Upper lobe of right lung (tissue), 1 donor: Measurements from ENCODE around the gene ZDHHC14. TPM values are rescaled to one million over a fixed set of nuclear protein-coding genes. Genes with fewer than 3 reads are reported as not detected.
"Not testable (repeated sequence)": the region's sequence is repeated elsewhere in the genome, so short reads cannot be mapped to it uniquely, and the experiment has no call there.

ENCODE experiments used
- ATAC-seq: fragments of 200-7000 bp; cut with Tn5 transposase; one replicate; pipeline ENCODE4 v1.9.1; 2020; ENCODE audit warnings: mild to moderate bottlenecking, moderate library complexity
- DNase-seq: peaks from one replicate; pipeline ENCODE4 v3.0.0-alpha.2; 2020
- H3K27ac ChIP-seq: fragments of 200-600 bp; one replicate; pipeline ENCODE4 v1.8.0; 2022
- H3K27me3 ChIP-seq: fragments of 200-600 bp; one replicate; pipeline ENCODE4 v1.8.0; 2022; ENCODE audit warnings: mild to moderate bottlenecking
- H3K36me3 ChIP-seq: fragments of 200-600 bp; one replicate; pipeline ENCODE4 v1.8.0; 2022
- H3K4me1 ChIP-seq: fragments of 200-600 bp; one replicate; pipeline ENCODE4 v1.8.0; 2022
- H3K4me3 ChIP-seq: fragments of 200-600 bp; one replicate; pipeline ENCODE4 v1.8.0; 2022; ENCODE audit warnings: mild to moderate bottlenecking
- H3K9me3 ChIP-seq: fragments of 200-600 bp; one replicate; pipeline ENCODE4 v1.8.0; 2022
- intact Hi-C: fragments of 100-400 bp; cut with DNase I; formaldehyde crosslinking; loops from one replicate; pipeline ENCODE4 v1.11.0; 2022
- total RNA-seq: library from RNA; stranded (reverse); fragmentation: NEBNext Ultra II Directional; extraction: Animal tissue kit (Norgen Biotek cat#: 25700); gene quantifications from one replicate; pipeline ENCODE4 v1.2.1, GENCODE V29; 2021
- TF ChIP-seq, protein P1 (sequence below): fragments of 200-600 bp; IDR thresholded peaks from one replicate; pipeline ENCODE4 v1.8.0; 2022; ENCODE audit warnings: antibody characterized with exemption
- donor health status: DM: no; HTN: yes; CAD: no; lungs with severe emphysema.

Gene ZDHHC14
- total RNA-seq, 1 donor from 2014 or later, result 12.2 TPM

DNA sequence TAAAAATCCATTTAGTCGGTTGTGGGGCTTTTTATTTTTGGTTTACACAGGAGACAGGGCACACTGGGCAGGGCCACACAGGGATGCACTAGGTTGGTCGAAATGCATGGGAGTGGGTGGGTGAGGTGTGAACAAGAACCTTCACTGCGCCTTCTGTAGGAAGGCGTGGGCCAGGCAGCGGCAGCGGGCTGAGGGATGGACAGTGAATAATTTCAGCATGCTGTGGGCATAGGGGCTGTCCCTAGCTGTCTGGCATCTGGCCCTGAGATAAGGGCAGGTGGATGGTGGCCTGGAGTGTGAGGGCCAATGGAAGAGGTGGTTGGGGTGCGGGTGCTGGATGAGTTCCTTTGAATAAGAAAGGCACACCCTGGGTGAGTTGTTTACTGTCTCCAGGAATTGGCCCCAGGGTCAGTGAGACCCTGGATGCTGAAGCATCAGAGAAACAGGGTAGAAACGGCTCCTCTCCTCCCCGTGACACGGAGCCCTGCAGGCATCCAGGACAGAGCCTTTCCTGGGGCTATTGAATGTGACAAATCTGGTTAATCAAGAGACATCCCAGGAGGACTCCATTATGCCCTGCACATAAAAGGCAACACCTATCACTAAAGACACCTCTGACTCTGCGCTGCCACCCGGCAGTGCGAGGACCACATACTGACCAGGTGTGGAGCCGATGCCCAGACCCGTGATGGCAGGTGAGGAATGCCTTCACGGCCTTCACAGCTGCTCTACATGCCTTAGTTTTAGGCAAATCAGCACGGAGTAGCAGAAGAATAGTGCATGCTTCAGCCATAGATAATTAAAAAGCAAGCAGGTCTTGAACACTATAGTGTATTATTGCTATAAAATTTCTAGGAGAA is 319.0 kb downstream of the ZDHHC14 start:
- no peak overlapping the region for H3K4me3 ChIP-seq
- H3K27me3 ChIP-seq, result no peaks in the 10 kb centered on the region
- H3K27ac ChIP-seq, result no peak overlapping the region
- intact Hi-C loops, result no loop called here
- ATAC-seq, result no peak
- DNase-seq, result no peak
- H3K9me3 ChIP-seq, result no peaks in the 10 kb centered on the region
- no peaks in the 10 kb centered on the region for H3K4me1 ChIP-seq
- no peaks in the 10 kb centered on the region for H3K36me3 ChIP-seq
- TF ChIP-seq, protein P1, sequence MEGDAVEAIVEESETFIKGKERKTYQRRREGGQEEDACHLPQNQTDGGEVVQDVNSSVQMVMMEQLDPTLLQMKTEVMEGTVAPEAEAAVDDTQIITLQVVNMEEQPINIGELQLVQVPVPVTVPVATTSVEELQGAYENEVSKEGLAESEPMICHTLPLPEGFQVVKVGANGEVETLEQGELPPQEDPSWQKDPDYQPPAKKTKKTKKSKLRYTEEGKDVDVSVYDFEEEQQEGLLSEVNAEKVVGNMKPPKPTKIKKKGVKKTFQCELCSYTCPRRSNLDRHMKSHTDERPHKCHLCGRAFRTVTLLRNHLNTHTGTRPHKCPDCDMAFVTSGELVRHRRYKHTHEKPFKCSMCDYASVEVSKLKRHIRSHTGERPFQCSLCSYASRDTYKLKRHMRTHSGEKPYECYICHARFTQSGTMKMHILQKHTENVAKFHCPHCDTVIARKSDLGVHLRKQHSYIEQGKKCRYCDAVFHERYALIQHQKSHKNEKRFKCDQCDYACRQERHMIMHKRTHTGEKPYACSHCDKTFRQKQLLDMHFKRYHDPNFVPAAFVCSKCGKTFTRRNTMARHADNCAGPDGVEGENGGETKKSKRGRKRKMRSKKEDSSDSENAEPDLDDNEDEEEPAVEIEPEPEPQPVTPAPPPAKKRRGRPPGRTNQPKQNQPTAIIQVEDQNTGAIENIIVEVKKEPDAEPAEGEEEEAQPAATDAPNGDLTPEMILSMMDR, result no peak

DNA sequence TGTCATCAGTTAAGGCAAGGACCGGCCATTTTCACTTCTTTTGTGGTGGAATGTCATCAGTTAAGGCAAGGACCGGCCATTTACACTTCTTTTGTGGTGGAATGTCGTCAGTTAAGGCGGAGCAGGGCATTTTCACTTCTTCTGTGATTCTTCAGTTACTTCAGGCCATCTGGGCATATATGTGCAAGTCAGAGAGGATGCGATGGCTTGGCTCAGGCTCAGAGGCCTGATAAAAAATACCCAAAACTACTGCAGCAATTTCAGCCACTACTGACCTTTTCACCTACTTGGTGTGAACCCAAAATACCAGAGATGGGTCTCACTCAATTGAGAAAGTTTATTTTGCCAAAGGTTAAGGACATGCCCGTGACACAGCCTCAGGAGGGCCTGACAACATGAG is 325.4 kb downstream of the ZDHHC14 start:
- H3K36me3 ChIP-seq, H3K9me3 ChIP-seq, ATAC-seq, H3K4me1 ChIP-seq, H3K27ac ChIP-seq, DNase-seq, H3K27me3 ChIP-seq, intact Hi-C loops, H3K4me3 ChIP-seq: not testable (repeated sequence)

DNA sequence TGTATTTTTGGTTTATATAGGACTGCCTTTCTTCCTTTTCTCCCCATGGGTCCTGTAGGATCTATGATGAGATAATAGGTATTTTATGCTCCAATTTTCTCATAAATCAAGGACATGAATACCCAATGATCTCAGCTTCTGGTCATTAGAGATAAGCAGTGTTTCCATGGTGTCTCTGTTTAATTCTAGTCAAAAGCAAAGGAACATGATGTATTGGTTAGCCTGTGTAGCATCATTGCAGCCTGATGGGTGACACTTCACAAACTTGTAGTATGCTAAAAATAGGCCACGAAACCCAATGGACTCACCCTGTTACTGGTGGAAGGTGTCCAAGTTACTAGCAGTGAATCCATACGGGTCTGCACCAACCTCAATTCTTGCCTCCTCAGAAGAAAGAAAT is 325.9 kb downstream of the ZDHHC14 start:
- H3K4me1 ChIP-seq, result no peaks in the 10 kb centered on the region
- ATAC-seq (no peak), DNase-seq (no peak)
- no peak overlapping the region for H3K4me3 ChIP-seq
- intact Hi-C loops, result no loop called here
- TF ChIP-seq, protein P1, result no peak
- no peaks in the 10 kb centered on the region for H3K36me3 ChIP-seq
- H3K9me3 ChIP-seq, result no peaks in the 10 kb centered on the region
- H3K27ac ChIP-seq, result no peak overlapping the region
- no peaks in the 10 kb centered on the region for H3K27me3 ChIP-seq

DNA sequence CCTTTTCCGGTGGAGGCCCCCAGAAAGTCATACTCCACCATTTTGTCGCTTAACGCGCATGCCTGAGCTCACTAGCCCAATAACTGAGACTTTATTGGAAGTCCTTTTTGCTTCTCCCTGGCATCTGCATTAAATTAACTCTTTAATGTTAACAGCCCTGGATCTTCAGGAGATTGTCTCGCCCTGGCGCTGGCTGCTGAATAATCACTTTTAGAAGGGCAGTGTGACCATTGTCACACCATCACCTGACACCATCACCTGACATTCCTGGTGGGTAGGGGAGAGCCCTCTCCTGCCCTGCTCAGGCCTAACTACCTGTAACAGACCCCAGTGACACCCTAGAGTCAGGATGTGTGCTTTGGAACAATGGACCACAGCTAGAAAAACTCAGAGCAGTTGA is 326.6 kb downstream of the ZDHHC14 start:
- no peaks in the 10 kb centered on the region for H3K4me1 ChIP-seq
- DNase-seq (no peak), ATAC-seq (no peak)
- H3K27ac ChIP-seq, result no peak overlapping the region
- H3K27me3 ChIP-seq, result no peaks in the 10 kb centered on the region
- TF ChIP-seq, protein P1, result no peak
- no peaks in the 10 kb centered on the region for H3K9me3 ChIP-seq
- intact Hi-C loops, result no loop called here
- no peak overlapping the region for H3K4me3 ChIP-seq
- no peaks in the 10 kb centered on the region for H3K36me3 ChIP-seq

GRCh38 chr6:157708239-157708638 is 327.2 kb downstream of the ZDHHC14 start:
- Histone ChIP-seq H3K36me3 (no peaks in the 10 kb centered on the region), H3K27ac (no peak overlapping the region), H3K4me1 (no peaks in the 10 kb centered on the region), H3K4me3 (no peak overlapping the region), H3K9me3 (no peaks in the 10 kb centered on the region), H3K27me3 (no peaks in the 10 kb centered on the region)
- ATAC-seq (no peak), DNase-seq (no peak)
- intact Hi-C loops, result no loop called here
- TF ChIP-seq, protein P1, result no peak

DNA sequence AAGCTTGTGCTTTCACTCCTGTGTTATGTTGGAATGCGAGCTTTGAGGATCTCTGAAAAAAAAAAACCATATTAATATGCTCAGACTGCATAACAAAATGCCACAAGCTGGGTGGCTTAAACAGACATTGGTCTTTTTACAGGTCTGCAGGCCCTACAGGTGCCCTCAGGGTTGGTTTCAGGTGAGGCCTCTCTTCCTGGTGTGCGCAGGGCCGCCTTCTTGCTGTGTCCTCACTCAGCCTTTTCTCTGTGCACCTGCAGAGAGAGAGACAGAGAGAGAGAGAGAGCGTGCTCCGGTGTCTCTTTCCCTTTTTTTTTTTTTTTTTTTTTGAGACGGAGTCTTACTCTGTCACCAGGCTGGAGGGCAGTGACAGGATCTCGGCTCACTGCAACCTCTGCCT is 327.9 kb downstream of the ZDHHC14 start:
- no peaks in the 10 kb centered on the region for H3K36me3 ChIP-seq
- ATAC-seq (no peak), DNase-seq (no peak)
- TF ChIP-seq, protein P1, result no peak
- intact Hi-C loops, result no loop called here
- no peak overlapping the region for H3K4me3 ChIP-seq
- no peaks in the 10 kb centered on the region for H3K27me3 ChIP-seq
- H3K27ac ChIP-seq, result no peak overlapping the region
- H3K4me1 ChIP-seq, result no peaks in the 10 kb centered on the region
- H3K9me3 ChIP-seq, result no peaks in the 10 kb centered on the region
